ENCODE data around the gene ZNF367. TPM values are rescaled to one million over a fixed set of nuclear protein-coding genes. Genes with fewer than 3 reads are reported as not detected.

Gene ZNF367
- total RNA-seq, 2 experiments from 2014 or later, result 29.3 to 30.1 TPM

DNA sequence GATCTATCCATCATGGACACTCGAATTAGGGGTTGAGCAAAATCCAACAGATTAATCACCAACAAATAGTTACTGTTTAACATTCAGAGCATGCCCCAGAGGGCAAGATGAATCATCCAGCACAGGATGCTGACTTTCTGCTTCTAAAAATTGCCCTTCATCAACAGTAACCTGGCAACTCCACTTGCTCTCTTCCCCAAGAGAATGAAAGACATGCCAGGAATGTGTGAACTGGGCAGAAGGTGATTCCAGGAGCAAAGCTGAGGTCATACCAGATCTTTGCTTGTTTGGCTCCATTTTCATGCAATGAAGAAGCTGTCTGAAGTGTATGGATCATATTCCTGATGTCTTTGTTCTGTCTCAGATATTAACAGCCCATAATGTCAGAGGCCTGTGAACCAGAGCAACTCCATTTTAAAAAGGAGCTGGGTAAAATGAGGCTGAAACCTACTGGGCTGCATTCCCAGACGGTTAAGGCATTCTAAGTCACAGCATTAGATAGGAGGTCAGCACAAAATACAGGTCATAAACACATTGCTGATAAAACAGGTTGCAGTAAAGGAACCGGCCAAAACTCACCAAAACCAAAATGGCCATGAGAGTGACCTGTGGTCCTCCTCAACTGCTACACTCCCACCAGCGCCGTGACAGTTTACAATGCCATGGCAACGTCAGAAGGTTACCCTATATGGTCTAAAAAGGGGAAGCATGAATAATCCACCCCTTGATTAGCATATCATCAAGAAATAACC lies 2.5 kb upstream of the ZNF367 start:
- TF ChIP-seq, protein P1, sequence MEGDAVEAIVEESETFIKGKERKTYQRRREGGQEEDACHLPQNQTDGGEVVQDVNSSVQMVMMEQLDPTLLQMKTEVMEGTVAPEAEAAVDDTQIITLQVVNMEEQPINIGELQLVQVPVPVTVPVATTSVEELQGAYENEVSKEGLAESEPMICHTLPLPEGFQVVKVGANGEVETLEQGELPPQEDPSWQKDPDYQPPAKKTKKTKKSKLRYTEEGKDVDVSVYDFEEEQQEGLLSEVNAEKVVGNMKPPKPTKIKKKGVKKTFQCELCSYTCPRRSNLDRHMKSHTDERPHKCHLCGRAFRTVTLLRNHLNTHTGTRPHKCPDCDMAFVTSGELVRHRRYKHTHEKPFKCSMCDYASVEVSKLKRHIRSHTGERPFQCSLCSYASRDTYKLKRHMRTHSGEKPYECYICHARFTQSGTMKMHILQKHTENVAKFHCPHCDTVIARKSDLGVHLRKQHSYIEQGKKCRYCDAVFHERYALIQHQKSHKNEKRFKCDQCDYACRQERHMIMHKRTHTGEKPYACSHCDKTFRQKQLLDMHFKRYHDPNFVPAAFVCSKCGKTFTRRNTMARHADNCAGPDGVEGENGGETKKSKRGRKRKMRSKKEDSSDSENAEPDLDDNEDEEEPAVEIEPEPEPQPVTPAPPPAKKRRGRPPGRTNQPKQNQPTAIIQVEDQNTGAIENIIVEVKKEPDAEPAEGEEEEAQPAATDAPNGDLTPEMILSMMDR (IDR thresholded peaks at IDR 0.05), result no peak
- Mint-ChIP-seq H3K27me3 (no peaks in the 10 kb centered on the region), H3K36me3 (ENCODE audit: low read depth) (peaks cover 15% of the 10 kb centered on the region), H3K4me3 (peak overlapping the region; percentile 93), H3K9me3 (no peaks in the 10 kb centered on the region), H3K27ac (peak overlapping the region; percentile 67), H3K4me1 (ENCODE audit: low read depth) (peaks cover 34% of the 10 kb centered on the region)
- ChIA-PET POLR2A (no interaction called here), CTCF (no interaction called here)
- ATAC-seq (no peak), DNase-seq (peak; percentile 50)
- intact Hi-C loops (cut with micrococcal nuclease), result no loop called here

DNA sequence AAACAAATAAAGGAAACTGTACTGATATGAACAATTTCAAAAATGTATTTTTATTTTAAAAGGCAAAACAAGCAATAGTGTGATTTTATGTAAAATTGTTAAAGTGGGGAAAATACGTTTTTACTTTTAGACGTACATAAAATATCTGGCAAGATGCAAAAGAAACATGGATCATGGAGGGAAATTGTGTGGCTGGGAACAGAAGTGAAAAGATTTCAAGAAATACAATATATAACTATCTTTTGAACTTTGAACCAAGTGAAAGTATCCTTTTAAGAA lies 1.5 kb upstream of the ZNF367 start:
- ChIA-PET CTCF (interaction anchor here (0.7 kb wide), 1 partner anchor 95 kb away, joined by 3 read pairs; no protein-coding TSS in a partner anchor), POLR2A (interaction anchor here (0.6 to 1.0 kb wide), 2 partner anchors 30 to 1810 kb away, joined by 3 to 4 read pairs; partner anchors contain the start of gene HABP4)
- DNase-seq, result no peak
- no peaks in the 10 kb centered on the region for H3K9me3 Mint-ChIP-seq
- H3K27ac Mint-ChIP-seq, result peak overlapping the region; percentile 67
- ATAC-seq, result no peak
- intact Hi-C loops (cut with micrococcal nuclease), result no loop called here
- TF ChIP-seq, protein P1 (IDR thresholded peaks at IDR 0.05), result no peak
- H3K4me3 Mint-ChIP-seq, result peak overlapping the region; percentile 93
- H3K27me3 Mint-ChIP-seq, result no peaks in the 10 kb centered on the region
- peaks cover 31% of the 10 kb centered on the region for H3K4me1 Mint-ChIP-seq (ENCODE audit: low read depth)
- H3K36me3 Mint-ChIP-seq (ENCODE audit: low read depth), result peaks cover 15% of the 10 kb centered on the region

DNA sequence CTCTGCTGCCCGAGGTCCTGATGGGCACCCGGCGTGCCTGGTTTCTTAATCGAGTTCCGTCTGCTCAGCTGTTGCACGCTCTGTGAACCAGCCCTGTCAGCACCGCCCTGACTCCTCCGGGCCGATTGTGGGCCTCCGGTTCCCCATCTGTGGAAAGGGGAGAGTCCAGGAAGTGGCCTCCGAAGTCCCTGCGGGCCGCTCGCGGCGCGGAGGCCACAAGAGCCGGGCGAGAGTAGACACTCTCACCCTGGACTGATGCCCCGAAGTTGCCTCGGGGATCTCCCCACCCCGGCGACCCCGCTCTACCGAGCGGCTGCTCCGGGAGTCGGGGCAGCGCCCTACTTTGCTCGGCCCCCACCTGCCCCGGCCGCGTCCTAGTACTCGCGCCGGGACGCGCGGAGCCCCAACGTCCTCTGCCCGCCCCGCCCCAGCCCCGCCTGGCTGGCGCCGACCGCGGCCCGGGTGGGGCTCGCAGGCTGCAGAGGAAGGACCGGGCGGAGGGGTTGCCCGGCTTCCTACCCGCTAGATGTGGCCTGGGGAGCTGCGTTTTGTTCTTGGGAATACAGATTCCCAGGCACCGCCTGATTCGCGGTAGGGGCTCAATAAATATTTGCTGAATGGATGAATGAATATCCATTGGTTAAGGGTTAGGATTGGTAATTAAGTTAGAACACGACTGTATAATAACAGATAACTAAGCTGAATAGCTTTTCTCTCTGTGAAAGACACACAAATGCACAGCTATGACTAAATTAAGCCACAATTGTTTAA lies 935 bp upstream of the ZNF367 start:
- Mint-ChIP-seq H3K36me3 (ENCODE audit: low read depth) (peaks cover 15% of the 10 kb centered on the region), H3K4me1 (ENCODE audit: low read depth) (peaks cover 33% of the 10 kb centered on the region), H3K27ac (peak overlapping the region; percentile 90), H3K9me3 (no peaks in the 10 kb centered on the region), H3K4me3 (peak overlapping the region; percentile 93), H3K27me3 (no peaks in the 10 kb centered on the region)
- TF ChIP-seq, protein P1 (IDR thresholded peaks at IDR 0.05), result no peak
- intact Hi-C loops (cut with micrococcal nuclease), result no loop called here
- DNase-seq (peak; percentile 71), ATAC-seq (peak; percentile 28)
- ChIA-PET CTCF (interaction anchor here (0.7 kb wide), 1 partner anchor 94 kb away, joined by 3 read pairs; no protein-coding TSS in a partner anchor), POLR2A (interaction anchor here (0.6 to 1.0 kb wide), 2 partner anchors 31 to 1809 kb away, joined by 3 to 4 read pairs; partner anchors contain the start of gene HABP4)

DNA sequence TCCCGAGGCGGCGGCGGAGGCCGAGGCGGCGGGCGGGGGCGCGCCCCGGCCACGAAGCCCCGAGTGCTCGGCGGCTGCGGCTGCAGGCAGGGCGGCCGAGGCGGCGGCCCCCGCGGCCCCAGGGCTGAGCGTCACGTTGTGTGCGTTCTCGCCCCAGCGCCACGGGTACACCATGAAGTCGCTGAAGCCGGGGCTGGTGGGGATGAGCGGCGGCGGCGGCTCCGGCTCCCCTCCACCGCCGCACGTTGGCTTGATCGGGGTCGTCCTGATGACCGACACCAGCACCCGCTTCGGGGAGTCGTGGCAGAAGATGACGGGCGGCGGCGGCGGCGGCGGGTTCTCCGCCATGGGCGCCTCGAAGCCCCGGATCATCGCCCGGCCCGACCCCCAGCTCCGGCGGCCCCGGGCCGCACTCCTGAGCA lies 498 bp downstream of the ZNF367 start:
- H3K4me1 Mint-ChIP-seq (ENCODE audit: low read depth), result peaks cover 44% of the 10 kb centered on the region
- ChIA-PET CTCF (no interaction called here), POLR2A (interaction anchor here (1.0 kb wide), 1 partner anchor 150 kb away, joined by 3 read pairs; no protein-coding TSS in a partner anchor)
- peak overlapping the region; percentile 91 for H3K27ac Mint-ChIP-seq
- TF ChIP-seq, protein P1 (IDR thresholded peaks at IDR 0.05), result no peak
- DNase-seq, result no peak
- H3K36me3 Mint-ChIP-seq (ENCODE audit: low read depth), result peaks cover 20% of the 10 kb centered on the region
- intact Hi-C loops (cut with micrococcal nuclease), result no loop called here
- ATAC-seq, result no peak
- no peaks in the 10 kb centered on the region for H3K9me3 Mint-ChIP-seq
- no peaks in the 10 kb centered on the region for H3K27me3 Mint-ChIP-seq
- peak overlapping the region; percentile 93 for H3K4me3 Mint-ChIP-seq

Measured in activated CD8-positive, alpha-beta T cell treated with anti-CD3 and anti-CD28 coated beads for 36 hours (primary cell).